GM21360 (cell line): ENCODE data around the gene MUC5AC.
"Not testable (repeated sequence)": the region's sequence is repeated elsewhere in the genome, so short reads cannot be mapped to it uniquely, and the experiment has no call there.

Experiments
- ATAC-seq: cut with Tn5 transposase; IDR thresholded peaks from one replicate; pipeline ENCODE4 v1.9.1; 2021; ENCODE audit warnings: mild to moderate bottlenecking, moderate library complexity; ENCODE audit not compliant: unreplicated experiment

Gene MUC5AC

DNA sequence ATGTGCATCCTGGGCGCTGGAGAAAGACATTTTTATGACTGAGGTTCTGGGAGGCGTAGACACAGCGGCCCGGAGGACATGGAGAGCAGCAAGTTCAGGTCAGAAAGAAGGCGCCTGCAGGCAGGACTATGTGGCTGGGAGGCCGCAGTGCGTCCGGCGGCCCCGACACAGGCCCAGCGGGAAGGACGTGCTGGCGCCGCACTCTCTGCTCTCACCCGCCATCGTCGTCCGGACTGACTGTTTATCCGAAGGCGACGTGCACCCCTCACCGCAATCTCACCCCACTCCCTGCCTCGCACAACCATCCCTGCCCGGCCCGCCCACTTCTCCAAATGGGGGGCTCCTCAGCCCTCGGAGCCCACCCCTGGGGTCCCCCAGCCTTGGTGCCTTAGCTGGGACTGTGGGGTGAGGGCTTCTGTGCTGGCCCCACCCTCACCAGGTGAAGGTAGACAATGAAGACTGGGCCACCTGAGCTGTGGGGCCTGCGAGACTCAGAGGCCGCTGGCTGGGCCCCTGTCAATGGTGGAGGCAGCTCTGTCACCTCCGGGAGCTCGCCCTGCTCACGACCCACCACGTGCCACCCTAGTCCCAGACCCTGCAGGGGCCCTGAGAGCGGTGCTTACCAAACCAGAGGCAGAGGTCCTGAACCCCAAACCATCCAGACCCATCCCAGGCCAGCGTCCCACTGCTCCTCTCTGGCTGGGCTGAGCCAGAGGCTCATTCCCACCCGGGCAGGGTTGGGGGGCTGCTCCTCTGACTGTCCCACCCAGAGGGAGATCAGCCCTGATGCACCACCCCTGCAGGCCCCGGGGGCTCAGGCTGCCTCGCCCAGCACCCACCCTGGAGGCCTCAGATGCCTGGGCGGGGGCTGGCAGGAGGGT, 48.9 kb downstream of the MUC5AC start:
- ATAC-seq: no peak

DNA sequence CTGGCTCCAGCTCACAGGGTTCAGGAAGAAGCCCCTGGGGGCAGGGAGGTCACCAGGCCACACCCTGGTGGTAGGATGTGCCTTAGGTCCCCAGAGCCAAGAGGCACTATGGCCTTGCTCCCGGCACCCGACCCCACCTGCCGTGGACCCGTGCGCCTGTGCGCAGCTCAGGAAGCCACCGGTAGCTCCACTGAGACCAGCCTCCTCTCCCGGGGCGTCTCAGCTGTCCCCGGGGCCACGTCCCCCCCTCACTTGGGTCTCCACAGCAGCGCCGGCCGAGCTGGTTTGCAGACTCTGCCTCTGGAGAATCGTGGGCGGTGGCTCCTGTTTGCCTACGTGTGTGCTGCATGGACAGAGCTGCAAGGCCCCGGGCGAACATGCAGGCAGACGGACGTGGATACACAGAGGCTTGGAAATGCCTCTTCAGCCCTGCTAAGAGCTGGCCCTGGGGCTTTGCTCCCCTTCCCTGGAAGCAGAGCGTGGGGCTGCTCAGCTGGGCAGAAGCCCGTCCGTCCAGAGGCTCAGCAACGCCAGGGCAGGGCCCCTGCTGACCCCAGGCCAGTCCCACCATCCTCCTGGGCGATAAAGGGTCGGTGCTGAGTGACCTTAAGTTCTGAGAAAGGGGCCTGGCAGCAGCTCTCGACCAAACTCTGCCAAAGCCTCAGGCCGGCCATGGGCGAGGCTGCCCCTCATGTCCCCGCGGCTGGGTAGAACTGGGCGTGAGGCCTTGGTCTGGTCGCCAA, 49.8 kb downstream of the MUC5AC start:
- ATAC-seq: no peak

DNA sequence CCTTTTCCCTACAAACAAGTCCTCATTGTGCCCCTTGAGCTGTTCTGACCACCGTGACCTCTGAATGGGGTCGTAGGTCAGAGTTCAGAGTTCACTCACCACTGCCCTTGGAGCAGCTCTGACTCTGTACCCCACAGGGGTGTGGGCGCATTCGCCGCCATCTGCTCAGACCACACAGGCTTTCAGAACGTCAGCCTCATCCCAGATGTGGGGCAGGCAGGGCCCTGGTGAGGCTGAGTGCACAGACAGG, 50.3 kb downstream of the MUC5AC start:
- no peak for ATAC-seq

DNA sequence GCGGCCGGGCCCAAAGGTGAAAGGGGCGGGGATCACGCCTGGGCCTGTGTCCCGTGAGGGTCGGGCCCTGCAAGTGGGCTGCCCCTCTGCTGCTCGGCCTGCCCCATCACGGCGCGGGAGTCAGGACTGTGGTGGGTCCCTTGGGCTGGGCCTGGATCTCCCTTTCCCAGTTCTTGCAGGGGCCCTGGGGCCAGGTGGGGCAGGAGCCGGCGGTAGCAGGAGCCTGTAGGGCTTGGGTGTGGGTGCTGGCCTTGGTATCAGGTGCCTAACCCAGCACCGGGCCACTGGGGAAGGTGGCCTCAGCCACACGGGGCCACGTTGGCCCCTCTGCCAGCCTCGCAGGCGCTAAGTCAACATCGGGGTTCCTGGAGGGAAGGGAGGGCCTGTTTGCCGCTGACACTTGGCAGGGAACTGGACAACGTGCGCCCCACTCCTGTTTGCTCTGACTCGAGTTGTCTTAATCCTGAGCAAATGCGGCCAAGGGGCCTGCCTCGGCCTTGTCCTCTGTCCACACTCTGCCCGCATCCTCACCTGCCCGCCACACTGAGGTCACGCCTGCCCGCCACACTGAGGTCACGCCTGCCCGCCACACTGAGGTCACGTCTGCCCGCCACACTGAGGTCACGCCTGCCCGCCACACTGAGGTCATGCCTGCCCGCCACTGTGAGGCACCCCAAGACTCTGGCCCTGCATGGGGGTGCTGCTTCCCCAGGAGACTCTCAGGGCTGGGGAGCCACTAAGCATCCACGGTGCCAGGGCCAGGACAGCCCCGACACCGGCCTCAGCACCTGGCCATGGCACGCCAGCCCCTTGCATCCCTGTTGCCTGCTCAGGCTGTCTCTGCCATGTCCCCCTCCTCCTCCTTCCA, 50.9 kb downstream of the MUC5AC start:
- no peak for ATAC-seq

DNA sequence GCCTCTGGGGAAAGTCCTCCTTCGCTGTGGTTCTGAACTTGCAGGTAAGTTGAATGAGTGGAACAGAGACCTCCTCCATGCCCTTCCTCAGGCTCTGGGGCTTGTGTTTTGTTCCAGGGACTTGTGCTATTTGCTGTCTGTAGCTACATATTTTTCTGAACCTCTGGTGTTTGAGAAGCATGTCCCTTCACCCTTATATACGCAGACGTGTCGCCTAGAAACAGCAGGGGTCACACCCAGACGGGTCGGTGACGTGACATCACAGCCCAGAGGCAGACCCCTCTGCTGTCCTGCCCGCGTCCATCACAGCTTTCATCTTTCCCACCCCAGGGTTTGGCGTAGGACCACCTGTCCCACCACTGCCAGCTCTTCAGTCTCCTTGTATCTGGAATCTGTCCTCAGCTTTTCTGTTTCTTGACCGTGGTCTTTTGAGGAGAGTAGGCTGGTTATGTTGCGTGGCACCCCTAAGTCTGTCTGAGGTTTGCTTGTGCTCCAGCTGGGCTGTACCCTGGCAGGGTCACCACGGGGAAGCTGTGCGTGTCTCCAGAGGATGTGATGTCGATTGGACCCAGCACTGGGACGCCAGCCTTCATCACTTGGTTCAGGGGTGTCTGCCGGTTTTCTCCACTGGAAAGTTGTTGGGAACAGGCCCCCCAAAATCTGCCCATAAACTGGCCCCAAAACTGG, 51.8 kb downstream of the MUC5AC start:
- no peak for ATAC-seq

DNA sequence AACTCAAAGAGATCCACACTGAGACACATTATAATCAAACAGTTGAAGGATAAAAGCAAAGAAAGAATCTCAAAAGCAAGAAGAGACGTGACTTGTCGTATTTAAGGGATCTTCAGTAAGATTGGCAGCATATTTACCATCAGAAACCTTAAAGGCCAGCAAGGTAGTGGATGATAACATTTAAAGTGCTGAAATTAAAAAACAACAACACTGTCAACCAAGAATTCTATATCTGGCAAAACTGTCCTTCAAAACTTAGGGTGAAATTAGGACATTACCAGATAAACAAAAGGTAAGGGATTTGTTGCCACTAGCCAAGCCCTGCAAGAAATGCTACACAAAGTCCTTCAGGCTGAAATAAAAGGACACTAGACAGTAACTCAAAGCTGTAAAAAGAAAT, 54.1 kb downstream of the MUC5AC start:
- no peak for ATAC-seq

DNA sequence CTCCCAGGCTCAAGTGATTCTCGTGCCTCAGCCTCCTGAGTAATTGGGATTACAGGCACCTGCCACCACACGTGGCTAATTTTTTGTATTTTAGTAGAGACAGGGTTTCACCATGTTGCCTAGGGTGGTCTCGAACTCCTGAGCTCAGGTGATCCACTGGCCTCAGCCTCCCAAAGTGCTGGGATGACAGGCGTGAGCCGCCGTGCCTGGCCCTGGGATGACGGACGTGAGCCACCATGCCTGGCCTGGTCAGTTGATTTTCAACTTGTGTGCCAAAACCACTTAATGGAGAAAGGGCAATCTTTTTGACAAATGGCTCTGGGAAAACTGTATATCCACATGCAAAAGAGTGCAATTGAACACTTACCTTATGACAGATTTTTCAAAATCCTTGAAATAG, 58.1 kb downstream of the MUC5AC start:
- ATAC-seq: not testable (repeated sequence)

DNA sequence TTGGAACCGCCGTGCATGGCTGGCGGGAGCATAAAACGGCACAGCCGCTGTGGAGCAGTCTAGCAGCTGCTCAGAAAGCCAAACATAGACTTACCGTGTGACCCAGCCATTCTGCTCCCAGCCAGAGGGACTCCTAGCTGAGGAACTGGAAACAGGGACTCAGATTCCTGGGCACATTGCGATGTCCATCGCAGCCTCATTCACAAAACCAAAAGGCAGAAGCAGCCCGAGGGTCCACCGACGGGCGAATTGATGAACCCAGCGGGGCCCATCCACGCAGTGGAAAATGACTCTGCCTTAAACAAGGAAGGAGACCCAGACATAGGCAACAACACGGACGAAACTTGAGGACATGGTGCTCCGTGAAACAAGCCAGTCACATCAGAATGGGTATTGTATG, 59.4 kb downstream of the MUC5AC start:
- ATAC-seq: no peak

DNA sequence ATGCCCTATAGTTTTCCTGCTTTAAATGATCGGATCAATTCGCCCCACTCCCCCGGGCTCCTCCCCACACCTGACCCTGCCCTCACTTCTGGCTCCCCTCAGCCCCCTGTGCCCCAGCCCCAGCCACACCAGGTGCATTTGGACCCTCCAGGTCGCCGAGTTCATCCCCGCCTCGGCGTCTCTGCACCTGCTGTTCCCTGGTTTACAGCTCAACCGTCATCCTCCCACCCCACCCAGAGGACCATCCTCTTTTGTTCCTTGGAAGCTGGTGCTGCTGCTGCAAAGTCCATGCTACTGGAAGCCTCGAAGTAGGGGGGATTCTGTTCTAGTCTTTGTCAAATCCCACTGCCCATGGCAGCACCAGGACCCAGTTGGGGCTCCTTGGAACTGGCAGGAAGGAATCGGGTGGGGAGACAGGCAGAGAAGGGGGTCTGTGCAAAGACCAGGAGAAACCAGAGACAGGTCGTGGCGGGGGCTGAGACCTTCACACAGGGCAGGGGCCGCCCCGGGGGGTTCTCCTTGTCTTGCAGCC, 60.6 kb downstream of the MUC5AC start:
- ATAC-seq: no peak

DNA sequence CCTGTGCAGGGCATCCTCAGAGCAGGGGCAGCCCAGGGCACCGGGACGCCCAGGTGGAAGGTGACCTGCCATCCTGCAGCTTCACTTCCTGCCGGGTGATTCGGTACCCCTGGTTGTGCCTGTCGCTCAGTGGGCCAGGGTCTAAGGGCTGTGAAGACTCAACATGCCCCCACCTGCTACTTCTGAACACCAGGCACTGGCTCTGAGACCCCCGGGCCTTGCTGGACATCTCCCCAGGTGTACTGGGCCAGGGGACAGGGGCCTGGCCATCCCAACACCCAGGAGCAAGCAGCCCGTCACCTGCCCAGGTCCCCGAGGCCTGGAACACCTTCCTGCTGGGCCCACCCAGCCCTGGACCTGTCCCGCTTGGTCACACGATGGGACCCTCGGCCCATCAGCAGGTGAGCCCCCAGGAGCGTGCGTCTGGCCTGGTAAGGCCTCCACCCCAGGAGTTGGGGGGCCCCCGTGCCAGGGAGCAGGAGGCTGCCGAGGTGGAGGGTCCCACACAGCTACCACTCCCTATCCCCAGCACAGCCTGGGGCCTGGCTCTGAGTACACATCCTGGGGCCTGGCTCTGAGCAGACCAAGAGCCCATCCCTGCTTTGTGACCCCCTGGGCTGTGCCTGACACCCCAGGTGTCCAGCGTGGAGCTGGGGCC, 61.2 kb downstream of the MUC5AC start:
- ATAC-seq: no peak

DNA sequence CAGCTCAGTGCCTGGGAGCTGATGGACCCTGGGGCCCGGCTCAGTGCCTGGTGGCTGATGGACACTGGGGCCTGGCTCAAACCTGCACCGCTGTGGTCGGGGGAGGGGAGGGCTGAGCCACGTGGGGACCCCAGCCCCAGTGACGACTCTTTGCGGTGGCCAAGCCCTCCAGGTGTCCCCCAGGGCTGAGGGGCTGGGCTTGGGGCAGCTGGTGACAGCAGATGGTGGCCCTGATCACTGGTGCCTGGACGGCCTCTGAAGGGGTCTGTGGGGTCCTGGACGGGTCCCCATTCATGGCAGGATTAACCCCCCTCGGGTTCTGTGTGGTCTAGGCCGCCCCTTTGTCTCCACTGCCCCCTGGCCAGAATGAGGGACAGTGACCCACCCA, 61.7 kb downstream of the MUC5AC start:
- no peak for ATAC-seq

DNA sequence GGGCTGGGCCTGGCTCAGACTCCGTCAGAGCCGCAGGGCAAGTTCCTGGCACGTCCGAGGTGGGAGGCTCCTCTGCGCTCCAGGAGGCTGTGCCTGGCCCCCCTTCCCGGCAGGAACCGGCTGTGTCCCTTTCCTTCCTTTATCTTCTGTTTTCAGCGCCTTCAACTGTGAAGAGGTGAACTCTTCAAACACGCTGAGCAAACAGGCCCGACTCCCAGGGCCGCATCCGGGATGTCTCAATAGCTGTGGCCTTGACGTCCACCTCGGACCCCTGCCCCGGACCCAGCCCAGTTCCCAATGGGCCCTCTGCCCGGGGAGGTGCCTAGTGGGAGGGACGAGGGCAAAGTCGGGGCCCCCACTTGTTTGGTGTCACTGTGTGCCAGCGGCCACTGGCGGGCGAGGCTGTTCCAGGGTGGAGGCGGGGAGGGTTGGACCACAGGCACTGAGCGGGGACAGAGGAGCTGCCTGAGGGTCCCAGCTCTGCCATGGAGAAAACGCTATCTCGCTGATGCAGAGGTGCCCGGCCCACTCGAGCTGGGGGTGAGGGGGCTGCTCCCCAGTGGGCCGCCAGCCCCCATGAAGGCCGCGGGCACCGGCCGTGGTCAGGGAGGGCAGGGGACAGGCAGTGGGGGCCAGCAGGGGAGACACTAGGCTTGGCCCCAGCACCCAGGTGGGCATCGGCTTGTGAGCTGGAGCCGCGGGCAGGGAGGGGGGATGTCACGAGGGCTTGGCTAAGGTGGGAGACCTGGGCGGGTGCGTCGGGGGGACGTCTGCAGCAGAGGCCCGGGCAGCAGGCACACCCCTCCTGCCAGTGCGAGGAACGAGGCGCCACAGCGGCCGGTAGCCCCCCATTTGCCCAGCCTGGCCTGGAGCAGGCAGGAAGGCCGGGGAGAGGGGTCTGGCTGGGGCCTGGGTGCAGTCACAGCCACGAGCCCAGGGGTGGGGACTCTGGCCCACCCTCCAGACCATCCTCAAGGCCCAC, 62.4 kb downstream of the MUC5AC start:
- no peak for ATAC-seq

DNA sequence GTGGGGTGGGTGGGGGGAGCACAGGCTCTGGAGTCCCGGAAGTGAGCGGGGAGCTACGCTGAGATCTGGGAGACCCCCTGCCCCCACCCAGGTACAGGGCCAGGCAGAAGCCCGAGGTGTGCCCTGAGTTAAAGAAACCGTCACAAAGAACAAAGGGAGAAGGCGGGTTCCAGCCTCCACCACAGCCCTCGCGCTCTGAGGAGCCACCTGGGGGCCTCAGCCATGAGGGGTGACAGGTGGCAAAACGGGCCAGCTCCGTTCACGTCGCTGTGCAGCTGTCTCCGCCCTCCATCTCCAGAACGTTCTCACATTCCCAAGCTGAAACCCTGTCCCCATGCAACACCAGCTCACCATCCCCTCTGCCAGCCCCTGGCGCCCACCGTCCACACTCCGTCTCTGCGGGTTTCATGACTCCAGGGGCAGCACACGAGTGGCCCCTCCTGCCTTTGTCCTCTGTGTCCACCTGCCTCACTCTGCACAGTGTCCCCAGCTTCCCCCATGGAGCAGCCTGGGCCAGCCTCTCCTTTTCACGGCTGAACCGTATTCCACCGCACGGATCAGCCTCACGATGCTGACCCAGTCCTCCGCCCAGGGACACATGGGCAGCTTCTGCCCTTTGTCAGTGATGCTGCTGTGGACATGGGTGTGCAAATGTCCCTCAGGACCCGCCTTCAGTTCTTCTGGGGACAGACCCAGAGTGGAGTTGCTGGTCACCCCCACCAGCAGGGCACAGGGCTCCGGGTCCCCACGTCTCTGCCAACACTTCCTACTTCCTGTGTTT, 63.4 kb downstream of the MUC5AC start:
- no peak for ATAC-seq

DNA sequence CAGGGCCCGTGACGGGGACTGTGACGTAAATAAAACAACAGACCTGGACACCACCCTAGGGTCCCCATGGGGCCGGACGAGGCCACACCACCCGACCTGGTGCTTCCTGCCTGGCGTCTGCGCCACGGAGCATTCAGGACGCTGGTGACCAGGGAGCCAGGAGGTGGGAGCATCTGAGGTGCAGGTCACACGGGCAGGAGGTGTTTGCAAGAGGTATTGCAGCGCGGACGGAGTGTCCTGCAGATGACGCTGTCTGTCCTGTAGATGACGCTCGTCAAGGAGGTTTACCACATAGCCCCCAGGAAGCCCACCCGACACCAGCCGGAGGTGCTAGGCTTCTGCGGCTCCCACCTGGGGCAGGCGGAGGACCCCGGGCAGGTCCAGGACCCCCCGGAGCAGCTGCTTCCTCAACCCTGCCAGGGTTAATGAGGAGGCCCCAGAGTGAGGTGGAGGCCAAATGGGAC, 64.1 kb downstream of the MUC5AC start:
- no peak for ATAC-seq

DNA sequence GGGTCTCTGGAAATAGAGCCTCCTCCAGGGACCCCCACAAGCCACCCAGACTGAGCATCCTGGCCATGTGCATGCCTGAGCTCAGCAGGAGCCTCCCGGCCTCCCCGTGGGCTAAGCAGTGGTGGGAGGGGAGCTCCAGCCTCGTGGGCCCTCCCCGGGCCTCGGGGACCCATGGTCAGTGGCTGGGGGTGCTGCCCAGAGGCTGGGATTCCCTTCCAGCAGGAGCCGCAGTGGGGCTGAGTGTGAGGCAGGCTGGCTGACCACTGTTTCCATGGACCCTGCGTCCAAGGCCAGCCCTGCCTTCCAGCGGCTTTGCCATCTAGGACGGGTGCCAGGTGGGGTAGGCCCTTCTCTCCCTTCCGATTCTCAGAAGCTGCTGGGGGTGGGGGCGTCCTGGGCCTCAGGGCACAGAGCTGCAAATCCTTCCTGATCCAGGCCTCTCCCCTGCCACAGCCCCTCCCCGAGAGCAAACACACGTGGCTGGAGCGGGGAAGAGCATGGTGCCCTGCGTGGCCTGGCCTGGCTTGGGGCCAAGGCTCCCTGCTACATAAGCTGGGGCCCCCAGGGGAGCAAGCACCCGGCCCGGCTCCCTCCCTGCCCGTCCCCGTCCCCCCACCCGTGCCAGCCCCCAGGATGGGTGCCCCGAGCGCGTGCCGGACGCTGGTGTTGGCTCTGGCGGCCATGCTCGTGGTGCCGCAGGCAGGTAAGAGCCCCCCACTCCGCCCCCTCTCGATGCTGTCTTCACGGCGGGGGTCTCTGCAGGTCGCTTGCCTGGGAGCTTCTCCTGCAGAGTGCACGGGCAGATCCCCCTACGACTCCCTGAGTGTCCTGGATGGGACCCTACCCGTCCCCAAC, 65.0 kb downstream of the MUC5AC start, which contains the start of gene MUC5B:
Gene MUC5B (plus strand): TSS at position 576 of the 855 bp plus-strand sequence. CDS start 58 bp downstream, at position 634.
- ATAC-seq: no peak

DNA sequence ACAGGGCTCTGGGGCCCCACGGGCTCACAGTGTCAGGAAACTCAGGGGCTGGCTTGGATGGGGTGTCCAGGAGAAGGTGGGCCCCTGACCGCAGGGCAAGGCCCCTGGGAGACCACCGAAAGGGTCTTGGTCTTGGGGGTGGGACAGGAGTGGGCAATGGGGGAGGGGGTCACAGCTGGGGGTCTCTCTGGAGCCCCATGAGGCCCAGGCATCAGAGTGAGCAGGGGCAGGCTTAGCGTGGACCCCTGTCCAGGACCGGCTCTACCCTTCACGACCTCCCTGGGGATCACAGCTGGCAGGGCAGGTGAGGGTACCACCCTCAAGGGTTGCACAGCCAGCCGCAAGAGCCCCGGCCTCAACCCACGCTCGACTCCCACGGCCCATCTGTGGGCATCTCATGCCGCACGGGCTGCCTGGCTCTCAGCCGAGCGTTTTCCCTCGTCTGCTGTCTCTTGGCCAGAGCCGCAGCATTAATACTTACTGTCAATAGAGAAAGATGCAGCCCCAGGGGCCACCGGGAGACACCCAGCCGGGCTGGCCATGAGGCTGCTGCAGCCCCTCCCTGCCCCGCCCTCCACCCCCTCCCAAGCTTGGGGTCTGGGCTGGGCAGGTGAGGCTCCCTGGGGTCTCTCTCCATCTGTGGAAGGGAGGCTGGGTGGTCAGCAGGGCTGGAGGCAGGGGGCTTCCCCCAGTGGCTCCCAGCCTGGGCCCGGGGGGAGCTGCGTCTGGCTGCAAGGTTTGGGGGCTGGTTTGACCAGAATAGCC, 65.8 kb downstream of the MUC5AC start:
- ATAC-seq: no peak
